ENCODE measurements around the gene ADGRD1.

Gene ADGRD1

GRCh38 chr12:131093971-131094830 is 140.5 kb downstream of the ADGRD1 start:
- no peak for FAIRE-seq

- no peak for FAIRE-seq
These were observed 141.4 kb downstream of the ADGRD1 start for GRCh38 chr12:131094831-131095805.

- FAIRE-seq, result no peak
These were observed 142.3 kb downstream of the ADGRD1 start for GRCh38 chr12:131095826-131096680.

GRCh38 chr12:131096681-131097181 is 143.0 kb downstream of the ADGRD1 start:
- FAIRE-seq, result no peak

- FAIRE-seq, result no peak
These were observed 143.8 kb downstream of the ADGRD1 start for GRCh38 chr12:131097202-131098177.

- FAIRE-seq, result no peak
These were observed 144.7 kb downstream of the ADGRD1 start for GRCh38 chr12:131098178-131098981.

- FAIRE-seq, result no peak
These were observed 146.4 kb downstream of the ADGRD1 start for GRCh38 chr12:131100031-131100674.

GRCh38 chr12:131101006-131101405 is 147.3 kb downstream of the ADGRD1 start:
- no peak for FAIRE-seq

- no peak for FAIRE-seq
These were observed 148.2 kb downstream of the ADGRD1 start for GRCh38 chr12:131101703-131102492.

- no peak for FAIRE-seq
These were observed 148.8 kb downstream of the ADGRD1 start for GRCh38 chr12:131102493-131102931.

GRCh38 chr12:131102991-131103668 is 149.4 kb downstream of the ADGRD1 start:
- FAIRE-seq, result no peak

GRCh38 chr12:131103669-131104462 is 150.2 kb downstream of the ADGRD1 start:
- no peak for FAIRE-seq

- FAIRE-seq, result no peak
These were observed 151.0 kb downstream of the ADGRD1 start for GRCh38 chr12:131104463-131105350.

- FAIRE-seq, result no peak
These were observed 151.6 kb downstream of the ADGRD1 start for GRCh38 chr12:131105351-131105735.

- no peak for FAIRE-seq
These were observed 152.1 kb downstream of the ADGRD1 start for GRCh38 chr12:131105736-131106348.

All from colon (tissue), 2 donors.